GM12878 (cell line): ENCODE results near the gene LAT. TPM values are rescaled to one million over a fixed set of nuclear protein-coding genes. Genes with fewer than 3 reads are reported as not detected.
A peak's percentile ranks its signal among the peaks of the same experiment; 100 is the strongest.

Source experiments
- CEBPB ChIP-seq, 2 experiments: fragments of 150-350 bp in 1 of 2; IDR thresholded peaks; 2 replicates each; pipeline ENCODE4 v1.6.1; 2012 to 2014; ENCODE audit warnings: low read depth in 2 of 2, low read length in 2 of 2, borderline replicate concordance in 1 of 2, inconsistent platforms in 1 of 2
- E4F1 ChIP-seq: fragments of 450-650 bp; IDR thresholded peaks from 2 replicates; pipeline ENCODE4 v1.6.1; 2018; ENCODE audit warnings: borderline replicate concordance, mild to moderate bottlenecking; ENCODE audit not compliant: partially characterized antibody
- HCFC1 ChIP-seq: fragments of 150-350 bp; IDR thresholded peaks from 2 replicates; pipeline ENCODE4 v1.6.1; 2014; ENCODE audit warnings: low read length
- JUNB ChIP-seq: IDR thresholded peaks from 2 replicates; pipeline ENCODE4 v1.6.1; 2016; ENCODE audit warnings: antibody characterized with exemption, mild to moderate bottlenecking
- PAX5 ChIP-seq: IDR thresholded peaks from 2 replicates; pipeline ENCODE4 v1.6.1; 2011; ENCODE audit warnings: low read depth, low read length, borderline replicate concordance
- POLR2AphosphoS2 ChIP-seq: IDR thresholded peaks from 2 replicates; pipeline ENCODE4 v1.6.1; 2011; ENCODE audit warnings: low read depth, mild to moderate bottlenecking, low read length, improper control_type of control experiment, moderate library complexity
- POLR2AphosphoS5 ChIP-seq: IDR thresholded peaks from 2 replicates; pipeline ENCODE4 v1.6.1; 2011; ENCODE audit warnings: mild to moderate bottlenecking, low read length, inconsistent platforms
- TARDBP ChIP-seq: IDR thresholded peaks from 2 replicates; pipeline ENCODE4 v1.6.1; 2016; ENCODE audit warnings: borderline replicate concordance
- polyA plus RNA-seq, 11 experiments: library from polyadenylated mRNA; depleted of rRNA in 4 of 11; unstranded in 6 of 11; stranded (reverse) in 5 of 11; fragments of >200 nt; fragmentation: Nextera tagmentation in 4 of 11; fragmentation: Illumina TruSeq in 1 of 11; extraction: Ambion mirVana in 4 of 11; extraction: Trizol in 1 of 11; gene quantifications; 1 replicate in 1 of 11; 2 replicates in 10 of 11; pipeline versions ENCODE4 v1.2.1 to v1.2.3, GENCODE V29; 2011 to 2016; ENCODE audit warnings: inconsistent platforms in 2 of 11, missing spikeins in 2 of 11, low read depth in 1 of 11
- total RNA-seq, 4 experiments: library from RNA; depleted of rRNA in 3 of 4; stranded (reverse); fragments of >200 nt in 3 of 4; fragmentation: Illumina TruSeq in 1 of 4; extraction: Trizol in 1 of 4; gene quantifications; 2 replicates each; pipeline versions ENCODE4 v1.2.1 to v1.2.3, GENCODE V29; 2013 to 2021
- TF ChIP-seq, protein P1 (sequence below): IDR thresholded peaks from 2 replicates; pipeline ENCODE4 v1.6.1; 2012; ENCODE audit warnings: improper control_type of control experiment, low read depth, low read length; ENCODE audit not compliant: insufficient replicate concordance
- TF ChIP-seq, protein P2 (sequence below): fragments of 450-650 bp; IDR thresholded peaks from 2 replicates; pipeline ENCODE4 v1.6.1; 2016; ENCODE audit warnings: mild to moderate bottlenecking, moderate library complexity, borderline replicate concordance
- TF ChIP-seq, protein P3 (sequence below): IDR thresholded peaks from 2 replicates; pipeline ENCODE4 v1.6.1; 2011; ENCODE audit warnings: low read depth, mild to moderate bottlenecking, low read length, moderate library complexity, borderline replicate concordance; ENCODE audit errors: extremely low read depth
- TF ChIP-seq, protein P4 (sequence below): fragments of 450-650 bp; conservative IDR thresholded peaks from 2 replicates; pipeline ENCODE4 v1.6.1; 2017; ENCODE audit warnings: mild to moderate bottlenecking, moderate library complexity

Gene LAT
- total and polyA plus RNA-seq, 10 of the 15 experiments (the other 5 are each of a cell fraction or from before 2014, with no cell fraction given), result 0.39 to 6.9 (median 2.0) TPM

DNA sequence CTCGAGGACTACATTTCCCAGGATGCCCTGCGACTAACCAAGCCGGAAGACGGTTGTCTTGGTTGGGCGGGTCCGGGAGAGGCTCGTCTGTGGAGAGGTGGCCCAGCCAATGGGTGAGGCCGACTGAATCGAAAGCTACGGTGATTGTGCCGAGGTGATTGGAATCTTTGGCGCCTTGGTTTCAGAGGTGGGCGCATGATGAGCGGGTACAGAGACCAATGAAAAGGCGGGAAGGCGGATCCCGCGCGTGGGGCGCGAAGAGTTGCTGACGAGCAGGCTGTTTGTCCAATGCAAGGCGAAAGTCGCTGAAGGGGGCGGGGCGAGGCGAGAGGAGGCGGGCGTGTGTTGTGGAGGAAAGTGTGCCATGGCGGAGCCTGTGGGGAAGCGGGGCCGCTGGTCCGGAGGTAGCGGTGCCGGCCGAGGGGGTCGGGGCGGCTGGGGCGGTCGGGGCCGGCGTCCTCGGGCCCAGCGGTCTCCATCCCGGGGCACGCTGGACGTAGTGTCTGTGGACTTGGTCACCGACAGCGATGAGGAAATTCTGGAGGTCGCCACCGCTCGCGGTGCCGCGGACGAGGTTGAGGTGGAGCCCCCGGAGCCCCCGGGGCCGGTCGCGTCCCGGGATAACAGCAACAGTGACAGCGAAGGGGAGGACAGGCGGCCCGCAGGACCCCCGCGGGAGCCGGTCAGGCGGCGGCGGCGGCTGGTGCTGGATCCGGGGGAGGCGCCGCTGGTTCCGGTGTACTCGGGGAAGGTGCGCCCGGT lies 34.0 kb upstream of the LAT start, which contains the start of gene NFATC2IP (continued):
- TF ChIP-seq, protein P1, sequence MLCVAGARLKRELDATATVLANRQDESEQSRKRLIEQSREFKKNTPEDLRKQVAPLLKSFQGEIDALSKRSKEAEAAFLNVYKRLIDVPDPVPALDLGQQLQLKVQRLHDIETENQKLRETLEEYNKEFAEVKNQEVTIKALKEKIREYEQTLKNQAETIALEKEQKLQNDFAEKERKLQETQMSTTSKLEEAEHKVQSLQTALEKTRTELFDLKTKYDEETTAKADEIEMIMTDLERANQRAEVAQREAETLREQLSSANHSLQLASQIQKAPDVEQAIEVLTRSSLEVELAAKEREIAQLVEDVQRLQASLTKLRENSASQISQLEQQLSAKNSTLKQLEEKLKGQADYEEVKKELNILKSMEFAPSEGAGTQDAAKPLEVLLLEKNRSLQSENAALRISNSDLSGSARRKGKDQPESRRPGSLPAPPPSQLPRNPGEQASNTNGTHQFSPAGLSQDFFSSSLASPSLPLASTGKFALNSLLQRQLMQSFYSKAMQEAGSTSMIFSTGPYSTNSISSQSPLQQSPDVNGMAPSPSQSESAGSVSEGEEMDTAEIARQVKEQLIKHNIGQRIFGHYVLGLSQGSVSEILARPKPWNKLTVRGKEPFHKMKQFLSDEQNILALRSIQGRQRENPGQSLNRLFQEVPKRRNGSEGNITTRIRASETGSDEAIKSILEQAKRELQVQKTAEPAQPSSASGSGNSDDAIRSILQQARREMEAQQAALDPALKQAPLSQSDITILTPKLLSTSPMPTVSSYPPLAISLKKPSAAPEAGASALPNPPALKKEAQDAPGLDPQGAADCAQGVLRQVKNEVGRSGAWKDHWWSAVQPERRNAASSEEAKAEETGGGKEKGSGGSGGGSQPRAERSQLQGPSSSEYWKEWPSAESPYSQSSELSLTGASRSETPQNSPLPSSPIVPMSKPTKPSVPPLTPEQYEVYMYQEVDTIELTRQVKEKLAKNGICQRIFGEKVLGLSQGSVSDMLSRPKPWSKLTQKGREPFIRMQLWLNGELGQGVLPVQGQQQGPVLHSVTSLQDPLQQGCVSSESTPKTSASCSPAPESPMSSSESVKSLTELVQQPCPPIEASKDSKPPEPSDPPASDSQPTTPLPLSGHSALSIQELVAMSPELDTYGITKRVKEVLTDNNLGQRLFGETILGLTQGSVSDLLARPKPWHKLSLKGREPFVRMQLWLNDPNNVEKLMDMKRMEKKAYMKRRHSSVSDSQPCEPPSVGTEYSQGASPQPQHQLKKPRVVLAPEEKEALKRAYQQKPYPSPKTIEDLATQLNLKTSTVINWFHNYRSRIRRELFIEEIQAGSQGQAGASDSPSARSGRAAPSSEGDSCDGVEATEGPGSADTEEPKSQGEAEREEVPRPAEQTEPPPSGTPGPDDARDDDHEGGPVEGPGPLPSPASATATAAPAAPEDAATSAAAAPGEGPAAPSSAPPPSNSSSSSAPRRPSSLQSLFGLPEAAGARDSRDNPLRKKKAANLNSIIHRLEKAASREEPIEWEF, result no peak
- TF ChIP-seq POLR2AphosphoS5, result peak; percentile 68; the same call in 1 of the 2 replicates
- TF ChIP-seq, protein P2, sequence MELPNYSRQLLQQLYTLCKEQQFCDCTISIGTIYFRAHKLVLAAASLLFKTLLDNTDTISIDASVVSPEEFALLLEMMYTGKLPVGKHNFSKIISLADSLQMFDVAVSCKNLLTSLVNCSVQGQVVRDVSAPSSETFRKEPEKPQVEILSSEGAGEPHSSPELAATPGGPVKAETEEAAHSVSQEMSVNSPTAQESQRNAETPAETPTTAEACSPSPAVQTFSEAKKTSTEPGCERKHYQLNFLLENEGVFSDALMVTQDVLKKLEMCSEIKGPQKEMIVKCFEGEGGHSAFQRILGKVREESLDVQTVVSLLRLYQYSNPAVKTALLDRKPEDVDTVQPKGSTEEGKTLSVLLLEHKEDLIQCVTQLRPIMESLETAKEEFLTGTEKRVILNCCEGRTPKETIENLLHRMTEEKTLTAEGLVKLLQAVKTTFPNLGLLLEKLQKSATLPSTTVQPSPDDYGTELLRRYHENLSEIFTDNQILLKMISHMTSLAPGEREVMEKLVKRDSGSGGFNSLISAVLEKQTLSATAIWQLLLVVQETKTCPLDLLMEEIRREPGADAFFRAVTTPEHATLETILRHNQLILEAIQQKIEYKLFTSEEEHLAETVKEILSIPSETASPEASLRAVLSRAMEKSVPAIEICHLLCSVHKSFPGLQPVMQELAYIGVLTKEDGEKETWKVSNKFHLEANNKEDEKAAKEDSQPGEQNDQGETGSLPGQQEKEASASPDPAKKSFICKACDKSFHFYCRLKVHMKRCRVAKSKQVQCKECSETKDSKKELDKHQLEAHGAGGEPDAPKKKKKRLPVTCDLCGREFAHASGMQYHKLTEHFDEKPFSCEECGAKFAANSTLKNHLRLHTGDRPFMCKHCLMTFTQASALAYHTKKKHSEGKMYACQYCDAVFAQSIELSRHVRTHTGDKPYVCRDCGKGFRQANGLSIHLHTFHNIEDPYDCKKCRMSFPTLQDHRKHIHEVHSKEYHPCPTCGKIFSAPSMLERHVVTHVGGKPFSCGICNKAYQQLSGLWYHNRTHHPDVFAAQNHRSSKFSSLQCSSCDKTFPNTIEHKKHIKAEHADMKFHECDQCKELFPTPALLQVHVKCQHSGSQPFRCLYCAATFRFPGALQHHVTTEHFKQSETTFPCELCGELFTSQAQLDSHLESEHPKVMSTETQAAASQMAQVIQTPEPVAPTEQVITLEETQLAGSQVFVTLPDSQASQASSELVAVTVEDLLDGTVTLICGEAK, result peak; percentile 93
- TF ChIP-seq POLR2AphosphoS2, result peak; percentile 76
- no peak for TF ChIP-seq TARDBP
- TF ChIP-seq, protein P3, sequence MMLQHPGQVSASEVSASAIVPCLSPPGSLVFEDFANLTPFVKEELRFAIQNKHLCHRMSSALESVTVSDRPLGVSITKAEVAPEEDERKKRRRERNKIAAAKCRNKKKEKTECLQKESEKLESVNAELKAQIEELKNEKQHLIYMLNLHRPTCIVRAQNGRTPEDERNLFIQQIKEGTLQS, result no peak
- peak; percentile 92 for TF ChIP-seq HCFC1
- TF ChIP-seq CEBPB (IDR thresholded peaks at IDR 0.05; ENCODE audit: borderline replicate concordance in 1 of 2, low read depth in 2 of 2, low read length in 2 of 2), result no peak
- TF ChIP-seq E4F1, result peak; percentile 81
- TF ChIP-seq JUNB, result no peak
- TF ChIP-seq, protein P4, sequence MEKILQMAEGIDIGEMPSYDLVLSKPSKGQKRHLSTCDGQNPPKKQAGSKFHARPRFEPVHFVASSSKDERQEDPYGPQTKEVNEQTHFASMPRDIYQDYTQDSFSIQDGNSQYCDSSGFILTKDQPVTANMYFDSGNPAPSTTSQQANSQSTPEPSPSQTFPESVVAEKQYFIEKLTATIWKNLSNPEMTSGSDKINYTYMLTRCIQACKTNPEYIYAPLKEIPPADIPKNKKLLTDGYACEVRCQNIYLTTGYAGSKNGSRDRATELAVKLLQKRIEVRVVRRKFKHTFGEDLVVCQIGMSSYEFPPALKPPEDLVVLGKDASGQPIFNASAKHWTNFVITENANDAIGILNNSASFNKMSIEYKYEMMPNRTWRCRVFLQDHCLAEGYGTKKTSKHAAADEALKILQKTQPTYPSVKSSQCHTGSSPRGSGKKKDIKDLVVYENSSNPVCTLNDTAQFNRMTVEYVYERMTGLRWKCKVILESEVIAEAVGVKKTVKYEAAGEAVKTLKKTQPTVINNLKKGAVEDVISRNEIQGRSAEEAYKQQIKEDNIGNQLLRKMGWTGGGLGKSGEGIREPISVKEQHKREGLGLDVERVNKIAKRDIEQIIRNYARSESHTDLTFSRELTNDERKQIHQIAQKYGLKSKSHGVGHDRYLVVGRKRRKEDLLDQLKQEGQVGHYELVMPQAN, result peak; percentile 80
- TF ChIP-seq PAX5, result peak; percentile 80; the same call in 1 of the 2 replicates
